Germinal center (tissue), 1 donor: ENCODE measurements around the gene CD180.
"Not testable (repeated sequence)": the region's sequence is repeated elsewhere in the genome, so short reads cannot be mapped to it uniquely, and the experiment has no call there.

Source experiments
- DNase-seq: peaks from one replicate; pipeline ENCODE4 v3.0.0; 2012; ENCODE audit warnings: mixed read lengths, low spot score

The CD180 gene

GRCh38 chr5:67188274-67189078 is 8.1 kb downstream of the CD180 start:
- DNase-seq: no peak

GRCh38 chr5:67187006-67187715 is 9.4 kb downstream of the CD180 start:
- DNase-seq: peak; percentile 68

GRCh38 chr5:67183859-67184258 is 12.7 kb downstream of the CD180 start:
- no peak for DNase-seq

GRCh38 chr5:67182301-67182790 is 14.3 kb downstream of the CD180 start:
- DNase-seq: no peak

- no peak for DNase-seq
Measured at GRCh38 chr5:67181648-67182221, 14.9 kb downstream of the CD180 start.

- no peak for DNase-seq
Measured at GRCh38 chr5:67179697-67180361, 16.8 kb downstream of the CD180 start.

- DNase-seq: no peak
Measured at GRCh38 chr5:67178966-67179365, 17.6 kb downstream of the CD180 start.

- DNase-seq: no peak
Measured at GRCh38 chr5:67178085-67178484, 18.5 kb downstream of the CD180 start.

GRCh38 chr5:67176936-67177335 is 19.7 kb downstream of the CD180 start:
- DNase-seq: no peak

GRCh38 chr5:67173959-67174358 is 22.6 kb downstream of the CD180 start:
- no peak for DNase-seq

GRCh38 chr5:67173351-67173750 is 23.2 kb downstream of the CD180 start:
- not testable (repeated sequence) for DNase-seq

GRCh38 chr5:67170767-67171166 is 25.8 kb downstream of the CD180 start:
- DNase-seq: no peak

GRCh38 chr5:67168069-67168468 is 28.5 kb downstream of the CD180 start:
- no peak for DNase-seq

GRCh38 chr5:67166460-67167285 is 29.9 kb downstream of the CD180 start:
- peak; percentile 49 for DNase-seq

GRCh38 chr5:67165526-67166459 is 30.8 kb downstream of the CD180 start:
- DNase-seq: peak; percentile 75

- no peak for DNase-seq
Measured at GRCh38 chr5:67164856-67165525, 31.6 kb downstream of the CD180 start.

GRCh38 chr5:67163863-67164595 is 32.6 kb downstream of the CD180 start:
- no peak for DNase-seq

GRCh38 chr5:67163231-67163756 is 33.3 kb downstream of the CD180 start:
- DNase-seq: no peak

GRCh38 chr5:67161767-67162166 is 34.8 kb downstream of the CD180 start:
- DNase-seq: no peak
